ENCODE measurements around the gene TRIM33. TPM values are rescaled to one million over a fixed set of nuclear protein-coding genes. Genes with fewer than 3 reads are reported as not detected.
"Not testable (repeated sequence)": the region's sequence is repeated elsewhere in the genome, so short reads cannot be mapped to it uniquely, and the experiment has no call there.

TRIM33 gene
- total RNA-seq, 2 experiments from 2014 or later, result 34.2 to 35.6 TPM

DNA sequence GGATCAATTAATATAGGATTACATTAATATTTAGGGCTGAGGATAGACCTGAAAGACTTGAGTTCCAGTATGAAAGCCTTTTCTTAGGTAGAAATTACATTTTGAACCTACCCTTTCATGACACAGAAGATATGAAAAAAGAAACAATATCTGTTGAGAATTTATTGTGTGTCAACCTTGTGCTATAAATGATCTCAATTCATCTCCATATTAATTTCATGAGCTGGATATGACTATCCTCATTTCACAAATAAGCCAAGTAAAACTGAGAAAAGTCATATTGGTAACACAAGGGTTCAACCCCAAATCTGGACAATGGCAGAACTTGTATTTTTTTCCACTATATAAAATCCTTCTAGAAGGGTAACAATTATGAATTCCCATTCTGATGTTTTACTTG lies 120.0 kb downstream of the TRIM33 start:
- intact Hi-C loops (cut with micrococcal nuclease), result no loop called here
- Mint-ChIP-seq H3K4me1 (ENCODE audit: low read depth) (no peaks in the 10 kb centered on the region), H3K27me3 (no peaks in the 10 kb centered on the region), H3K4me3 (no peak overlapping the region), H3K36me3 (ENCODE audit: low read depth) (peaks cover 40% of the 10 kb centered on the region), H3K27ac (no peak overlapping the region), H3K9me3 (peaks cover 24% of the 10 kb centered on the region)
- TF ChIP-seq, protein P1, sequence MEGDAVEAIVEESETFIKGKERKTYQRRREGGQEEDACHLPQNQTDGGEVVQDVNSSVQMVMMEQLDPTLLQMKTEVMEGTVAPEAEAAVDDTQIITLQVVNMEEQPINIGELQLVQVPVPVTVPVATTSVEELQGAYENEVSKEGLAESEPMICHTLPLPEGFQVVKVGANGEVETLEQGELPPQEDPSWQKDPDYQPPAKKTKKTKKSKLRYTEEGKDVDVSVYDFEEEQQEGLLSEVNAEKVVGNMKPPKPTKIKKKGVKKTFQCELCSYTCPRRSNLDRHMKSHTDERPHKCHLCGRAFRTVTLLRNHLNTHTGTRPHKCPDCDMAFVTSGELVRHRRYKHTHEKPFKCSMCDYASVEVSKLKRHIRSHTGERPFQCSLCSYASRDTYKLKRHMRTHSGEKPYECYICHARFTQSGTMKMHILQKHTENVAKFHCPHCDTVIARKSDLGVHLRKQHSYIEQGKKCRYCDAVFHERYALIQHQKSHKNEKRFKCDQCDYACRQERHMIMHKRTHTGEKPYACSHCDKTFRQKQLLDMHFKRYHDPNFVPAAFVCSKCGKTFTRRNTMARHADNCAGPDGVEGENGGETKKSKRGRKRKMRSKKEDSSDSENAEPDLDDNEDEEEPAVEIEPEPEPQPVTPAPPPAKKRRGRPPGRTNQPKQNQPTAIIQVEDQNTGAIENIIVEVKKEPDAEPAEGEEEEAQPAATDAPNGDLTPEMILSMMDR (IDR thresholded peaks at IDR 0.05), result no peak
- ChIA-PET CTCF (no interaction called here), POLR2A (interaction anchor here (0.7 kb wide), 1 partner anchor 187 kb away, joined by 4 read pairs; no protein-coding TSS in a partner anchor)
- no peak for ATAC-seq
- DNase-seq, result no peak

DNA sequence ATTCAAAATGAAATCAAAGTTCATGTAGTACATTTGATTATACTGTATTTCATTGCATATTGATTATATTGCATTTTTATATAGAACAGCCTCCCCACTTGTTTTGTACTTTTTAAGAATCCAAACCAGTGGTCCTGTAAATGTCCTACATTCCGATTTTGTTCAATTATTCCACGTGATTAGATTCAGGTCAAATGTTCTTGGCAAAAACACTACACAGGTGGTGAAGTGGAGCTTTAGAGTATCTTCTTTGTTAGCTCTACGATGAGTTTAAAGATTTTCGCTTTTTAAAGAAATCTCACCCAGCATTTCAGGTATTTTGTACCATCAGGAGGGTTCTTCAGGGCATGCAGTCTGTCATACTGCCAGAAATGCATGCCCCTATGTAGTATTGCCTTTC lies 120.6 kb downstream of the TRIM33 start:
- Mint-ChIP-seq H3K27me3 (no peaks in the 10 kb centered on the region), H3K9me3 (peaks cover 27% of the 10 kb centered on the region), H3K27ac (no peak overlapping the region), H3K36me3 (ENCODE audit: low read depth) (peaks cover 39% of the 10 kb centered on the region), H3K4me1 (ENCODE audit: low read depth) (no peaks in the 10 kb centered on the region), H3K4me3 (no peak overlapping the region)
- intact Hi-C loops (cut with micrococcal nuclease), result no loop called here
- ATAC-seq, result no peak
- TF ChIP-seq, protein P1 (IDR thresholded peaks at IDR 0.05), result no peak
- ChIA-PET POLR2A (no interaction called here), CTCF (interaction anchor here (0.7 kb wide), 1 partner anchor 842 kb away, joined by 3 read pairs; no protein-coding TSS in a partner anchor)
- no peak for DNase-seq

GRCh38 chr1:114388432-114389003 lies 122.5 kb downstream of the TRIM33 start:
- ATAC-seq, result no peak
- no peak overlapping the region for H3K4me3 Mint-ChIP-seq
- H3K27ac Mint-ChIP-seq, result no peak overlapping the region
- no peaks in the 10 kb centered on the region for H3K27me3 Mint-ChIP-seq
- intact Hi-C loops (cut with micrococcal nuclease), result no loop called here
- H3K4me1 Mint-ChIP-seq (ENCODE audit: low read depth), result no peaks in the 10 kb centered on the region
- CTCF ChIA-PET, result no interaction called here
- peaks cover 26% of the 10 kb centered on the region for H3K36me3 Mint-ChIP-seq (ENCODE audit: low read depth)
- POLR2A ChIA-PET, result no interaction called here
- peaks cover 31% of the 10 kb centered on the region for H3K9me3 Mint-ChIP-seq
- TF ChIP-seq, protein P1 (IDR thresholded peaks at IDR 0.05), result no peak
- DNase-seq, result no peak

DNA sequence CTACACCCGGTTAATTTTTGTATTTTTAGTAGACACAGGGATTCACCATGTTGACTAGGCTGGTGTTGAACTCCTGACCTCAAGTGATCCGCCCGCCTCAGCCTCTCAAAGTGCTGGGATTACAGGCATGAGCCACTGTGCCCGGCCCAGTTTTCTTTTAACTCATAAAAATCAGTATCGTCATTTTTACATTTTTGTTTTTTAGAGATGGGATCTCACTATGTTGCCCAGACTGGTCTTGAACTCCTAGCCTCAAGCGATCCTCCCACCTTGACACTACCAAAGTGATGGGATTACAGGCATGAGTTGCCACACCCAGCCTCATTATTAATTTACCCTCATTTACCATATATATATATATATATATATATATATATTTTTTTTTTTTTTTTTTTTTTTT lies 123.4 kb downstream of the TRIM33 start:
- H3K27me3 Mint-ChIP-seq; CTCF ChIA-PET; H3K4me1 Mint-ChIP-seq (ENCODE audit: low read depth); intact Hi-C loops (cut with micrococcal nuclease); H3K4me3 Mint-ChIP-seq; DNase-seq; H3K27ac Mint-ChIP-seq; ATAC-seq; POLR2A ChIA-PET: not testable (repeated sequence)
- Mint-ChIP-seq H3K9me3 (peaks cover 37% of the 10 kb centered on the region), H3K36me3 (ENCODE audit: low read depth) (peaks cover 22% of the 10 kb centered on the region)

GRCh38 chr1:114387010-114387360 lies 124.0 kb downstream of the TRIM33 start:
- TF ChIP-seq, protein P1 (IDR thresholded peaks at IDR 0.05), result no peak
- Mint-ChIP-seq H3K36me3 (ENCODE audit: low read depth) (peaks cover 17% of the 10 kb centered on the region), H3K9me3 (peaks cover 37% of the 10 kb centered on the region), H3K4me1 (ENCODE audit: low read depth) (no peaks in the 10 kb centered on the region), H3K27me3 (no peaks in the 10 kb centered on the region), H3K27ac (no peak overlapping the region), H3K4me3 (no peak overlapping the region)
- DNase-seq (no peak), ATAC-seq (no peak)
- CTCF ChIA-PET, result interaction anchor here (0.9 to 1.1 kb wide), 2 partner anchors 28 to 40 kb away, joined by 3 to 4 read pairs; no protein-coding TSS in a partner anchor
- POLR2A ChIA-PET, result interaction anchor here (0.6 kb wide), 3 partner anchors 55 to 196 kb away, joined by 3 read pairs; no protein-coding TSS in a partner anchor
- intact Hi-C loops (cut with micrococcal nuclease), result no loop called here

All from activated CD8-positive, alpha-beta T cell treated with anti-CD3 and anti-CD28 coated beads for 36 hours (primary cell).